ENCODE results near the gene ACBD3. TPM values are rescaled to one million over a fixed set of nuclear protein-coding genes. Genes with fewer than 3 reads are reported as not detected.

ACBD3 gene
- total and polyA plus RNA-seq, 8 donors = 40.7 to 56.9 (median 53.3) TPM

DNA sequence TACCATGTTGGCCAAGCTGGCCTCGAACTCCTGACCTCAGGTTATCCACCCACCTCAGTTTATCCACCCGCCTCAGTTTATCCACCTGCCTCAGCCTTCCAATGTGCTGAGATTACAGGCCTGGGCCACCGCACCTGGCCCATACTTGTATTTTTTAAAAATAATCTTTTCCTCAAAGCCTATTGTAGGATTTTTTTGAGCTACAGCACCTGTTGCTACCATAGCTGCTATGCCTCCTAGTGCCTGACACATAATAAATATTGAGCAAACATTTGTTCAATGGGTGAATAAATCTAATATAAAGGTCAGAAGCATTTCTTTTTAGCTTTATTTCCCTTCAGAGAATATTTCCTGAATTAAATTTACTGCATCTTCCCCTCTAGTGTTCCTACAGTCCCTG lies 15.7 kb upstream of the ACBD3 start:
- DNase-seq (no peak), ATAC-seq (no peak)
- TF ChIP-seq, protein P1, sequence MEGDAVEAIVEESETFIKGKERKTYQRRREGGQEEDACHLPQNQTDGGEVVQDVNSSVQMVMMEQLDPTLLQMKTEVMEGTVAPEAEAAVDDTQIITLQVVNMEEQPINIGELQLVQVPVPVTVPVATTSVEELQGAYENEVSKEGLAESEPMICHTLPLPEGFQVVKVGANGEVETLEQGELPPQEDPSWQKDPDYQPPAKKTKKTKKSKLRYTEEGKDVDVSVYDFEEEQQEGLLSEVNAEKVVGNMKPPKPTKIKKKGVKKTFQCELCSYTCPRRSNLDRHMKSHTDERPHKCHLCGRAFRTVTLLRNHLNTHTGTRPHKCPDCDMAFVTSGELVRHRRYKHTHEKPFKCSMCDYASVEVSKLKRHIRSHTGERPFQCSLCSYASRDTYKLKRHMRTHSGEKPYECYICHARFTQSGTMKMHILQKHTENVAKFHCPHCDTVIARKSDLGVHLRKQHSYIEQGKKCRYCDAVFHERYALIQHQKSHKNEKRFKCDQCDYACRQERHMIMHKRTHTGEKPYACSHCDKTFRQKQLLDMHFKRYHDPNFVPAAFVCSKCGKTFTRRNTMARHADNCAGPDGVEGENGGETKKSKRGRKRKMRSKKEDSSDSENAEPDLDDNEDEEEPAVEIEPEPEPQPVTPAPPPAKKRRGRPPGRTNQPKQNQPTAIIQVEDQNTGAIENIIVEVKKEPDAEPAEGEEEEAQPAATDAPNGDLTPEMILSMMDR (IDR thresholded peaks at IDR 0.05) = no peak
- intact Hi-C loops (cut with DNase I) = no loop called here
- Histone ChIP-seq H3K27ac (no peak overlapping the region), H3K36me3 (no peaks in the 10 kb centered on the region), H3K4me3 (no peak overlapping the region), H3K27me3 (no peaks in the 10 kb centered on the region), H3K4me1 (no peaks in the 10 kb centered on the region), H3K9me3 (no peaks in the 10 kb centered on the region)

DNA sequence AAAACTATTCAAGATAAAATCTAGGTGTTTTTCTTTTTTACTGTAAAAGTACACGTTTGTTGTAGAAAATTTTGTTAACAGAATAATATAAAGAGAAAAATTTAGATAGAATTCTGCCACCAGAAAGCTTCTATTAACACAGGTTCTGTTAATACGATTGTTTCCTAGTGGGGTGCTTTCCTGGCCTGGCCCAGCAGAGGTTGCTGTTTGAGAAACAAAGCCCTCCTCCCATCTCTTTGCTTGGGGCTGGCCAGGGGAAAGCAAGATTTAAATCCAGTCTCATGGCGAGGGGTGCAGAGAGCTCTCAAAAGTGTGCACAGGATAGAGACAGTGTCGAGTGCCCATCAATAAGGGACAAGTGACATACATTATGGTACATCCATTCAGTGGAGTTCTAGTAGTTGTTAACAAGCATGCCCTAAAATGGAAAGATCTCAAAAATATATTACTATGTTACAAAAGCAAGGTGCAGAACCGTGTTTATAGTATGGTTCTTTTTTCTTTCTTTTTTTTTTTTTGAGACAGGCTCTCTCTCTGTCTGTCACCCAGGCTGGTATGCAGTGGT lies 14.6 kb upstream of the ACBD3 start:
- DNase-seq (no peak), ATAC-seq (peak; percentile 54)
- intact Hi-C loops (cut with DNase I) = no loop called here
- Histone ChIP-seq H3K9me3 (no peaks in the 10 kb centered on the region), H3K4me3 (no peak overlapping the region), H3K27ac (no peak overlapping the region), H3K36me3 (no peaks in the 10 kb centered on the region), H3K27me3 (no peaks in the 10 kb centered on the region), H3K4me1 (no peaks in the 10 kb centered on the region)
- TF ChIP-seq, protein P1 (IDR thresholded peaks at IDR 0.05) = no peak

DNA sequence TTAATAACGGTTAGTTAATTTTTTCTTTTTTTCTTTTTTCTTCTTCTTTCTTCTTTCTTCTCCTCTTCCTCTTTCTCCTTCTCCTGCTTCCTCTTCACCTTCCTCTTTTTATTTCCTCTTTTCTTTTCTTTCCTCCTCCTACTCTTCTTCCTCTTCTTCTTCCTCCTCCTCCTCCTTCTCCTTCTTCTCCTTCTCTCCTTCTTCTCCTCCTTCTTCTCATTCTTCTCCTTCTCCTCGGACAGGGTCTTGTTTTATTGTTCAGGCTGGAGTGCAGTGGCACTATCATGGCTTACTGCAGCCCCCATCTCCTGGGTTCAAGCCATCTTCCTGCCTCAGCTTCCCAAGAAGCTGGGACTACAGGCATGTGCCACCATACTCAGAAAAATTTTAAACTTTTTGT lies 13.4 kb upstream of the ACBD3 start:
- Histone ChIP-seq H3K9me3 (no peaks in the 10 kb centered on the region), H3K27ac (no peak overlapping the region), H3K27me3 (no peaks in the 10 kb centered on the region), H3K4me1 (no peaks in the 10 kb centered on the region), H3K4me3 (no peak overlapping the region), H3K36me3 (no peaks in the 10 kb centered on the region)
- DNase-seq = no peak
- TF ChIP-seq, protein P1 (IDR thresholded peaks at IDR 0.05) = no peak
- intact Hi-C loops (cut with DNase I) = loop anchor here in 1 of 2 donors (5.0 kb wide), 1 partner anchor 73 kb away; no protein-coding TSS in a partner anchor
- ATAC-seq = no peak

DNA sequence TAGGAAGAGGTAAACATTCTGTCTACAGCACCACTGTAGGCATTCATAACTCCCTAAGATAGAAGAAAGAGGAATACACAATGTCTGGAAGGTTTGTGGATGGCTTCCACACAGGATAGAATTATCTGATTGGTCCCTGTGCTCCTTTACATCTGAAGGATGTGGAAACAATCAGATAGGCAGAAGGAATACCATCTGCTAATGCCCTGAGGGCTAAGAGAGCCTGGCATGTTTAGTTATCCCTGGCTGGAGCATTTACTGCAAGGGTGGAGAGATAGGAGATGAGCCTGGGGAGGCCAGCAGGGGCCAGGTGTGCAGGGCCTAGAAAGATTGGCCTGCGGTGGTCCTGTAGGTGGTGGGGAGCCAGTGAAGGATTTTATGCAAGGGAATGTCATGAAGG lies 8.6 kb upstream of the ACBD3 start:
- Histone ChIP-seq H3K27me3 (no peaks in the 10 kb centered on the region), H3K4me3 (no peak overlapping the region), H3K4me1 (no peaks in the 10 kb centered on the region), H3K27ac (no peak overlapping the region), H3K9me3 (no peaks in the 10 kb centered on the region), H3K36me3 (no peaks in the 10 kb centered on the region)
- DNase-seq (no peak), ATAC-seq (no peak)
- intact Hi-C loops (cut with DNase I) = loop anchor here in 1 of 2 donors (5.0 kb wide), 1 partner anchor 68 kb away; no protein-coding TSS in a partner anchor
- TF ChIP-seq, protein P1 (IDR thresholded peaks at IDR 0.05) = no peak

DNA sequence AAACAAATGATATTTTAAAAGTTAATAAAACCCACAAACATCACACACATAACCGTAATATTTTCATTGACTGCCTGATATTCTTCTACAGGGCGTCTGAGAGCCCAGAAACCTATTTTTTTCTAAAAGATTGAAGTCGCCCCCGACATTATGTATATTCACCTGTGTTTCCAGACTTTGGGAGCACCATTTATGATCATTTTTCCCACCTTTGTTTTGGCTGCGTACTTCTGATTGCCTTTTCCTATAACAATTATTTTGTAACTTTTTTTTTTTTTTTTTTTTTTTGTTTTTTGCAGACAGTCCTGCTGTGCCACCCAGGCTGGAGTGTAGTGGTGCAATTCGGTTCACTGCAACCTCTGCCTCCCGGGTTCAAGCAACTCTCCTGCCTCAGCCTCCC lies 839 bp upstream of the ACBD3 start:
- peak overlapping the region in 1 of 2 donors; percentile 90 for H3K4me3 ChIP-seq
- DNase-seq (no peak), ATAC-seq (no peak)
- intact Hi-C loops (cut with DNase I) = no loop called here
- H3K27ac ChIP-seq = peak overlapping the region in 1 of 2 donors; percentile 91
- TF ChIP-seq, protein P1 (IDR thresholded peaks at IDR 0.05) = no peak
- no peaks in the 10 kb centered on the region for H3K9me3 ChIP-seq
- no peaks in the 10 kb centered on the region for H3K27me3 ChIP-seq
- H3K4me1 ChIP-seq = peaks cover 4 to 38% of the 10 kb centered on the region in 2 donors
- no peaks in the 10 kb centered on the region for H3K36me3 ChIP-seq
